ENCODE data around the gene C9orf152. TPM values are rescaled to one million over a fixed set of nuclear protein-coding genes. Genes with fewer than 3 reads are reported as not detected.

Gene C9orf152
- total and polyA plus RNA-seq, 2 donors from 2014 or later: 1.8 TPM; not detected in 1

DNA sequence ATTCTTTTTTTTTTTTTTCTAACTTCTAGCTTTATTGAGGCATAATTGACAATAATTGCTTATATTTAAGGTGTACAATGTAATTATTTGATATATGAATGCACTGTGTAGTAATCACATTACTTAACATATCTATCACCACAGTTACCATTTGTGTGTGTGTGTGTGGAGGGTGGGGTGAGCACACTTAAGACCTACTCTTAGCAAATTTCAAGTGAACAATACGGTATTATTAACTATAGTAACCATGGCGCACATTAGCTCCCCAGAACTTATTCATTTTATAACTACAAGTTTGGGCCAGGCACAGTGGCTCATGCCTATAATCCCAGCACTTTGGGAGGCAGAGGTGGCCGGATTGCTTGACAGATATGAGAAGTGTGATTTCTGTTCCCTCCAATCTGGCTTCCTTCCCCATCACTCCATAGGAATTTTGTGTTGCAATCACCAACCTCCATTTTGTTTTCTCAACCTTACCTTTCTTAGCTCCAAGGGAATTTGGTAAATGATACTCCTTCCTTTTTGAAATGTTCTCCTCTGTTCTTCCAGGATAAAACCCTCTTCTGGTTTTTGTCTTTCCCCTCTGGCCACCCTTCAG is 33.4 kb upstream of the C9orf152 start:
- H3K4me1 ChIP-seq (ENCODE audit: control insufficient read depth in 2 of 3, insufficient read depth in 2 of 3, low read depth in 1 of 3, low read length in 3 of 3): no peaks in the 10 kb centered on the region
- peaks cover 2 to 16% (median 13%) of the 10 kb centered on the region in 3 donors for H3K36me3 ChIP-seq (ENCODE audit: control insufficient read depth in 2 of 3, insufficient read depth in 3 of 3, low read length in 3 of 3)
- no peak for DNase-seq
- H3K27ac ChIP-seq (ENCODE audit: low read depth in 2 of 2, low read length in 2 of 2): no peak overlapping the region
- intact Hi-C loops (cut with DNase I): no loop called here
- FAIRE-seq: no peak
- TF ChIP-seq, protein P1, sequence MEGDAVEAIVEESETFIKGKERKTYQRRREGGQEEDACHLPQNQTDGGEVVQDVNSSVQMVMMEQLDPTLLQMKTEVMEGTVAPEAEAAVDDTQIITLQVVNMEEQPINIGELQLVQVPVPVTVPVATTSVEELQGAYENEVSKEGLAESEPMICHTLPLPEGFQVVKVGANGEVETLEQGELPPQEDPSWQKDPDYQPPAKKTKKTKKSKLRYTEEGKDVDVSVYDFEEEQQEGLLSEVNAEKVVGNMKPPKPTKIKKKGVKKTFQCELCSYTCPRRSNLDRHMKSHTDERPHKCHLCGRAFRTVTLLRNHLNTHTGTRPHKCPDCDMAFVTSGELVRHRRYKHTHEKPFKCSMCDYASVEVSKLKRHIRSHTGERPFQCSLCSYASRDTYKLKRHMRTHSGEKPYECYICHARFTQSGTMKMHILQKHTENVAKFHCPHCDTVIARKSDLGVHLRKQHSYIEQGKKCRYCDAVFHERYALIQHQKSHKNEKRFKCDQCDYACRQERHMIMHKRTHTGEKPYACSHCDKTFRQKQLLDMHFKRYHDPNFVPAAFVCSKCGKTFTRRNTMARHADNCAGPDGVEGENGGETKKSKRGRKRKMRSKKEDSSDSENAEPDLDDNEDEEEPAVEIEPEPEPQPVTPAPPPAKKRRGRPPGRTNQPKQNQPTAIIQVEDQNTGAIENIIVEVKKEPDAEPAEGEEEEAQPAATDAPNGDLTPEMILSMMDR (IDR thresholded peaks at IDR 0.05; ENCODE audit: borderline replicate concordance, extremely low read depth, insufficient read depth): no peak
- no peak overlapping the region for H3K4me3 ChIP-seq (ENCODE audit: low read length in 3 of 3)
- H3K27me3 ChIP-seq (ENCODE audit: control insufficient read depth, insufficient read depth, low read length): no peaks in the 10 kb centered on the region
- H3K9me3 ChIP-seq (ENCODE audit: control insufficient read depth in 2 of 3, insufficient read depth in 1 of 3, low read length in 3 of 3): no peaks in the 10 kb centered on the region
- no peak overlapping the region for H3K9ac ChIP-seq (ENCODE audit: low read length in 3 of 3)

DNA sequence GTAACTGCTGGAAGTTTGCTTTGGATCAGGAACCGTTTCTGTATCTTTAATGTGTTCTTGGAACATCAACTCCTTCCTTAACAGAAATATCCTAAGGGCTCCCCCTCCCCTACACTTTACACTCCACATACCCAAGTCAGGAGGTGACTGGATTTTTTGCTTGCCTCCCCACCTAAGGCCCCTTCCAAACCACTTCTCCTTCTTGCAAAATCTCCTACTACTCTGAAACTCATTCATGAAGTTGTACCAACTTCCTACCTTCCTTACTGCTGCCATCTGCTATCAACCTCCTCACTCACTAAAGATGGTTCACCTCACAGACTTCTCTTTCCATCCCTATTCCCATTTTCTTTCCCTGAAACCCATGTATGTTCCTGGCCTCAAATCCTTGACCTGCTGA is 32.2 kb upstream of the C9orf152 start:
- intact Hi-C loops (cut with DNase I): no loop called here
- no peak overlapping the region for H3K27ac ChIP-seq (ENCODE audit: low read depth in 2 of 2, low read length in 2 of 2)
- no peaks in the 10 kb centered on the region for H3K9me3 ChIP-seq (ENCODE audit: control insufficient read depth in 2 of 3, insufficient read depth in 1 of 3, low read length in 3 of 3)
- FAIRE-seq: no peak
- H3K36me3 ChIP-seq (ENCODE audit: control insufficient read depth in 2 of 3, insufficient read depth in 3 of 3, low read length in 3 of 3): peaks cover 2 to 10% (median 9%) of the 10 kb centered on the region in 3 donors
- no peak overlapping the region for H3K9ac ChIP-seq (ENCODE audit: low read length in 3 of 3)
- TF ChIP-seq, protein P1 (IDR thresholded peaks at IDR 0.05; ENCODE audit: borderline replicate concordance, extremely low read depth, insufficient read depth): no peak
- DNase-seq: no peak
- no peak overlapping the region for H3K4me3 ChIP-seq (ENCODE audit: low read length in 3 of 3)
- H3K27me3 ChIP-seq (ENCODE audit: control insufficient read depth, insufficient read depth, low read length): no peaks in the 10 kb centered on the region
- H3K4me1 ChIP-seq (ENCODE audit: control insufficient read depth in 2 of 3, insufficient read depth in 2 of 3, low read depth in 1 of 3, low read length in 3 of 3): no peaks in the 10 kb centered on the region

DNA sequence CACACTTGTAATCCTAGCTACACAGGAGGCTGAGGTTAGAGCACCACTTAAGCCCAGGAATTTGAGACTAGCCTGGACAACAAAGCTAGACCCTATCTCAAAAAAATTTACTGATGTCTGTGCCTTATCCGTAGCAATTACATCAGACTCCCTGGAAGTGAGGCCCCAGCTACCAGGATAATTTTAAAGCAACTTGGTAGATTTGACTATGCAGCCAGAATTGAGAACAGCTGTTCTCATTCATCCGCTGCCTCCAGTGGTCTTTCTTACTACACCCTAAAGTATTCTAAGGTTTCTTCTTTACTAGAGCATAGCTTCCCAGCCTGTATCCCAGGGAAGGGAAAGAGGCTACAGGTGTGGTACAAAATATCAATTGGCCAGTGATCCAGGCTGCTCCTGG is 20.4 kb upstream of the C9orf152 start:
- Histone ChIP-seq H3K27ac (ENCODE audit: low read depth in 2 of 2, low read length in 2 of 2) (no peak overlapping the region), H3K9me3 (ENCODE audit: control insufficient read depth in 2 of 3, insufficient read depth in 1 of 3, low read length in 3 of 3) (no peaks in the 10 kb centered on the region), H3K36me3 (ENCODE audit: control insufficient read depth in 2 of 3, insufficient read depth in 3 of 3, low read length in 3 of 3) (no peaks in the 10 kb centered on the region), H3K27me3 (ENCODE audit: control insufficient read depth, insufficient read depth, low read length) (no peaks in the 10 kb centered on the region), H3K4me3 (ENCODE audit: low read length in 3 of 3) (no peak overlapping the region), H3K9ac (ENCODE audit: low read length in 3 of 3) (no peak overlapping the region), H3K4me1 (ENCODE audit: control insufficient read depth in 2 of 3, insufficient read depth in 2 of 3, low read depth in 1 of 3, low read length in 3 of 3) (no peaks in the 10 kb centered on the region)
- DNase-seq (no peak), FAIRE-seq (no peak)
- TF ChIP-seq, protein P1 (IDR thresholded peaks at IDR 0.05; ENCODE audit: borderline replicate concordance, extremely low read depth, insufficient read depth): no peak
- intact Hi-C loops (cut with DNase I): no loop called here

DNA sequence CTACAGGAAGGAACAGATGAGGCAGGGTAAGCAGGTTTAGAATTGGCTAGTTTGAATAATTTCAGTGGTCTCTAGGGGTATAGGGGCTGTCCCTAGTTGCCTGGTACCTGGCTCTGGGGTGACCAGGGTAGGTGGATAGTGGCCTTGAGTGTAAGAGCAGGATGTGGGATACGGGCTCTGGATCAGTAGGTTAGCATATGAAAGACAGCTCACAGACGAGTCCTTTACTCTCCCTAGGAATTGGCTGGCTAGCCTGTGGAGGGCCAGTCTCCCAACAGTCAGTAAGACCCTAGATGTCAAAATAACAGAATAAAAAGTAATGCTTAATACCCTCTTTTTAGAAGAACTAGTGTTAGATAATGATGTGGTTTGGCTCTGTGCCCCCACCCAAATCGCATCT is 16.6 kb upstream of the C9orf152 start:
- no peak for DNase-seq
- intact Hi-C loops (cut with DNase I): no loop called here
- H3K4me1 ChIP-seq (ENCODE audit: control insufficient read depth in 2 of 3, insufficient read depth in 2 of 3, low read depth in 1 of 3, low read length in 3 of 3): no peaks in the 10 kb centered on the region
- no peak overlapping the region for H3K9ac ChIP-seq (ENCODE audit: low read length in 3 of 3)
- H3K27ac ChIP-seq (ENCODE audit: low read depth in 2 of 2, low read length in 2 of 2): no peak overlapping the region
- H3K27me3 ChIP-seq (ENCODE audit: control insufficient read depth, insufficient read depth, low read length): no peaks in the 10 kb centered on the region
- no peak overlapping the region for H3K4me3 ChIP-seq (ENCODE audit: low read length in 3 of 3)
- no peak for FAIRE-seq
- TF ChIP-seq, protein P1 (IDR thresholded peaks at IDR 0.05; ENCODE audit: borderline replicate concordance, extremely low read depth, insufficient read depth): no peak
- no peaks in the 10 kb centered on the region for H3K9me3 ChIP-seq (ENCODE audit: control insufficient read depth in 2 of 3, insufficient read depth in 1 of 3, low read length in 3 of 3)
- H3K36me3 ChIP-seq (ENCODE audit: control insufficient read depth in 2 of 3, insufficient read depth in 3 of 3, low read length in 3 of 3): no peaks in the 10 kb centered on the region
